Daoy (cell line): Measurements from ENCODE around the gene SVBP. TPM values are rescaled to one million over a fixed set of nuclear protein-coding genes. Genes with fewer than 3 reads are reported as not detected.

Source experiments
- DNase-seq: peaks from one replicate; pipeline ENCODE4 v3.0.0-alpha.2; 2015; ENCODE audit warnings: low read depth
- total RNA-seq: library from RNA; depleted of rRNA; stranded (reverse); fragments of >200 nt; shearing (Covaris generic); gene quantifications from 2 replicates; pipeline ENCODE4 v1.2.3, GENCODE V29; 2014

The SVBP gene
- total RNA-seq, 1 experiment from 2014 or later, result 28.2 TPM

- DNase-seq, result no peak
Measured at GRCh38 chr1:42806171-42806570, 11.0 kb downstream of the SVBP start.

GRCh38 chr1:42801832-42802473 lies 15.2 kb downstream of the SVBP start:
- DNase-seq, result no peak

- no peak for DNase-seq
Measured at GRCh38 chr1:42797979-42798378, 19.2 kb downstream of the SVBP start.

GRCh38 chr1:42797414-42797813 lies 19.8 kb downstream of the SVBP start:
- no peak for DNase-seq

GRCh38 chr1:42793824-42794223 lies 23.4 kb downstream of the SVBP start:
- no peak for DNase-seq

GRCh38 chr1:42788021-42788420 lies 29.2 kb downstream of the SVBP start:
- no peak for DNase-seq

- DNase-seq, result no peak
Measured at GRCh38 chr1:42786097-42786496, 31.1 kb downstream of the SVBP start.

- DNase-seq, result peak; percentile 17
Measured at GRCh38 chr1:42784946-42785693, 32.1 kb downstream of the SVBP start, which contains the start of gene TMEM269. TSS of gene TMEM269 (plus strand) at chr1:42784991. CDS start at chr1:42789894, 4,903 bp downstream.

GRCh38 chr1:42784547-42784945 lies 32.7 kb downstream of the SVBP start:
- DNase-seq, result no peak

GRCh38 chr1:42783092-42783491 lies 34.1 kb downstream of the SVBP start:
- no peak for DNase-seq

- no peak for DNase-seq
Measured at GRCh38 chr1:42780176-42780575, 37.0 kb downstream of the SVBP start.

GRCh38 chr1:42779725-42780124 lies 37.5 kb downstream of the SVBP start:
- no peak for DNase-seq

- peak; percentile 19 for DNase-seq
Measured at GRCh38 chr1:42777852-42778251, 39.3 kb downstream of the SVBP start.

GRCh38 chr1:42776502-42776901 lies 40.7 kb downstream of the SVBP start:
- DNase-seq, result no peak

GRCh38 chr1:42774928-42775526 lies 42.2 kb downstream of the SVBP start:
- no peak for DNase-seq

GRCh38 chr1:42773420-42773819 lies 43.8 kb downstream of the SVBP start:
- DNase-seq, result no peak

GRCh38 chr1:42769811-42770210 lies 47.4 kb downstream of the SVBP start:
- no peak for DNase-seq

GRCh38 chr1:42768172-42768571 lies 49.0 kb downstream of the SVBP start:
- DNase-seq, result no peak

GRCh38 chr1:42767510-42768000 lies 49.6 kb downstream of the SVBP start:
- no peak for DNase-seq

GRCh38 chr1:42766741-42767509 lies 50.3 kb downstream of the SVBP start, which contains the start of the genes C1orf50 and P3H1:
TSS of gene C1orf50 (plus strand) at chr1:42767249. CDS start at chr1:42767312, 63 bp downstream.
TSS of gene P3H1 (minus strand) at chr1:42767028. CDS start at chr1:42766971, 57 bp downstream.
- peak; percentile 100 for DNase-seq

GRCh38 chr1:42765832-42766740 lies 51.1 kb downstream of the SVBP start:
- DNase-seq, result peak; percentile 88
